IPS DF 6.9 (cell line): ENCODE results near the gene GLRA3.

Source experiments
- DNase-seq: peaks from one replicate; pipeline ENCODE4 v3.0.0-alpha.2; 2013; ENCODE audit warnings: low read depth, low spot score
- H3K27ac ChIP-seq: one replicate; pipeline ENCODE4 v1.5.1; 2013; ENCODE audit warnings: low read length, control low read depth
- H3K27me3 ChIP-seq: 2 replicates; pipeline ENCODE4 v1.6.1; 2013; ENCODE audit warnings: mild to moderate bottlenecking, low read length; ENCODE audit not compliant: control insufficient read depth, insufficient read depth
- H3K36me3 ChIP-seq: 2 replicates; pipeline ENCODE4 v1.6.1; 2013; ENCODE audit warnings: low read length; ENCODE audit not compliant: control insufficient read depth, insufficient read depth
- H3K4me1 ChIP-seq: 2 replicates; pipeline ENCODE4 v1.6.1; 2013; ENCODE audit warnings: low read length; ENCODE audit not compliant: control insufficient read depth, insufficient read depth
- H3K4me3 ChIP-seq: 2 replicates; pipeline ENCODE4 v1.5.1; 2013; ENCODE audit warnings: mild to moderate bottlenecking, low read length
- H3K9me3 ChIP-seq: 2 replicates; pipeline ENCODE4 v1.6.1; 2013; ENCODE audit warnings: low read length, inconsistent platforms; ENCODE audit not compliant: control insufficient read depth, insufficient read depth
- WGBS: extraction: QIAGEN DNeasy Blood & Tissue Kit; methylation state at CpG from one replicate; pipeline ENCODE4 v1.1.7; 2013; ENCODE audit warnings: mixed read lengths, missing lambda C conversion rate; ENCODE audit not compliant: insufficient read length, insufficient coverage; 5-methylcytosine and 5-hydroxymethylcytosine counted together

The GLRA3 gene

GRCh38 chr4:174716986-174717770 lies 111.9 kb downstream of the GLRA3 start:
- no peaks in the 10 kb centered on the region for H3K27me3 ChIP-seq
- no peaks in the 10 kb centered on the region; the same call in 1 of the 2 replicates for H3K4me1 ChIP-seq
- H3K27ac ChIP-seq, result no peak overlapping the region
- WGBS, result no CpG with 5 or more reads among the region's 3 CpGs
- DNase-seq, result no peak
- H3K4me3 ChIP-seq, result no peak overlapping the region
- H3K9me3 ChIP-seq, result no peaks in the 10 kb centered on the region
- H3K36me3 ChIP-seq, result no peaks in the 10 kb centered on the region

GRCh38 chr4:174714393-174715211 lies 114.4 kb downstream of the GLRA3 start:
- H3K36me3 ChIP-seq, result no peaks in the 10 kb centered on the region
- no CpG with 5 or more reads among the region's 8 CpGs for WGBS
- no peaks in the 10 kb centered on the region for H3K9me3 ChIP-seq
- H3K4me3 ChIP-seq, result no peak overlapping the region
- no peaks in the 10 kb centered on the region for H3K27me3 ChIP-seq
- H3K27ac ChIP-seq, result no peak overlapping the region
- no peaks in the 10 kb centered on the region; the same call in 1 of the 2 replicates for H3K4me1 ChIP-seq
- DNase-seq, result peak; percentile 25

GRCh38 chr4:174713821-174714220 lies 115.2 kb downstream of the GLRA3 start:
- no peak overlapping the region for H3K27ac ChIP-seq
- no peaks in the 10 kb centered on the region; the same call in 1 of the 2 replicates for H3K4me1 ChIP-seq
- DNase-seq, result no peak
- no peaks in the 10 kb centered on the region for H3K9me3 ChIP-seq
- H3K27me3 ChIP-seq, result no peaks in the 10 kb centered on the region
- H3K4me3 ChIP-seq, result no peak overlapping the region
- no CpG with 5 or more reads among the region's 2 CpGs for WGBS
- H3K36me3 ChIP-seq, result no peaks in the 10 kb centered on the region

- DNase-seq, result no peak
Observed at GRCh38 chr4:174713181-174713580, 115.9 kb downstream of the GLRA3 start.

GRCh38 chr4:174709526-174709925 lies 119.5 kb downstream of the GLRA3 start:
- Histone ChIP-seq H3K4me1 (no peaks in the 10 kb centered on the region), H3K27me3 (no peaks in the 10 kb centered on the region), H3K27ac (no peak overlapping the region), H3K36me3 (no peaks in the 10 kb centered on the region), H3K4me3 (no peak overlapping the region), H3K9me3 (no peaks in the 10 kb centered on the region)
- no CpG with 5 or more reads among the region's 3 CpGs for WGBS
- no peak for DNase-seq

More at GRCh38 chr4:174713181-174713580, 115.9 kb downstream of the GLRA3 start:
- Histone ChIP-seq H3K9me3 (no peaks in the 10 kb centered on the region), H3K27ac (no peak overlapping the region), H3K4me1 (no peaks in the 10 kb centered on the region; the same call in 1 of the 2 replicates), H3K27me3 (no peaks in the 10 kb centered on the region), H3K36me3 (no peaks in the 10 kb centered on the region), H3K4me3 (no peak overlapping the region)
- WGBS, result 100% methylated on average over 2 of the region's 2 CpGs

GRCh38 chr4:174708381-174708780 lies 120.7 kb downstream of the GLRA3 start:
- Histone ChIP-seq H3K27me3 (no peaks in the 10 kb centered on the region), H3K4me3 (no peak overlapping the region), H3K9me3 (no peaks in the 10 kb centered on the region), H3K36me3 (no peaks in the 10 kb centered on the region), H3K27ac (no peak overlapping the region), H3K4me1 (no peaks in the 10 kb centered on the region)
- WGBS, result no CpG with 5 or more reads among the region's 3 CpGs
- no peak for DNase-seq

- Histone ChIP-seq H3K27me3 (no peaks in the 10 kb centered on the region), H3K27ac (no peak overlapping the region), H3K4me3 (no peak overlapping the region), H3K36me3 (no peaks in the 10 kb centered on the region), H3K9me3 (no peaks in the 10 kb centered on the region), H3K4me1 (no peaks in the 10 kb centered on the region)
- DNase-seq, result no peak
- WGBS, result no CpG with 5 or more reads among the region's 2 CpGs
Observed at GRCh38 chr4:174707902-174708301, 121.1 kb downstream of the GLRA3 start.

- Histone ChIP-seq H3K27ac (no peak overlapping the region), H3K9me3 (no peaks in the 10 kb centered on the region), H3K4me3 (no peak overlapping the region), H3K36me3 (no peaks in the 10 kb centered on the region), H3K27me3 (no peaks in the 10 kb centered on the region), H3K4me1 (no peaks in the 10 kb centered on the region)
- no CpG with 5 or more reads among the region's 4 CpGs for WGBS
- DNase-seq, result no peak
Observed at GRCh38 chr4:174707051-174707676, 121.9 kb downstream of the GLRA3 start.

- H3K27me3 ChIP-seq, result no peaks in the 10 kb centered on the region
- no peak overlapping the region for H3K27ac ChIP-seq
- H3K36me3 ChIP-seq, result no peaks in the 10 kb centered on the region
- no peaks in the 10 kb centered on the region for H3K4me1 ChIP-seq
- no peak for DNase-seq
- no peak overlapping the region for H3K4me3 ChIP-seq
- WGBS, result no CpG with 5 or more reads among the region's 1 CpG
- no peaks in the 10 kb centered on the region for H3K9me3 ChIP-seq
Observed at GRCh38 chr4:174702979-174703478, 126.0 kb downstream of the GLRA3 start.

GRCh38 chr4:174699654-174700053 lies 129.4 kb downstream of the GLRA3 start:
- H3K27ac ChIP-seq, result no peak overlapping the region

More at GRCh38 chr4:174699654-174700053, 129.4 kb downstream of the GLRA3 start:
- no peaks in the 10 kb centered on the region for H3K27me3 ChIP-seq
- no peak for DNase-seq
- no peak overlapping the region for H3K4me3 ChIP-seq
- no peaks in the 10 kb centered on the region for H3K4me1 ChIP-seq
- H3K36me3 ChIP-seq, result no peaks in the 10 kb centered on the region
- no peaks in the 10 kb centered on the region for H3K9me3 ChIP-seq
